NT2/D1 (cell line): ENCODE measurements around the gene GBX2.

ENCODE experiments used
- SUZ12 ChIP-seq: IDR thresholded peaks from 2 replicates; pipeline ENCODE4 v1.6.1; 2011; ENCODE audit not compliant: insufficient read length, insufficient read depth; ENCODE audit errors: extremely low read depth
- YY1 ChIP-seq: IDR thresholded peaks from 2 replicates; pipeline ENCODE4 v1.6.1; 2011; ENCODE audit not compliant: insufficient read length, insufficient read depth
- ZNF274 ChIP-seq: IDR thresholded peaks from 2 replicates; pipeline ENCODE4 v1.6.1; 2011; ENCODE audit warnings: mild to moderate bottlenecking, low read depth, low read length

GRCh38 chr2:236172255-236173035 lies 4.3 kb upstream of the GBX2 start:
- TF ChIP-seq ZNF274 (no peak), SUZ12 (no peak), YY1 (no peak)
